ENCODE results near the gene RANBP6. TPM values are rescaled to one million over a fixed set of nuclear protein-coding genes. Genes with fewer than 3 reads are reported as not detected.

RANBP6 gene
- total RNA-seq, 1 donor from 2014 or later = 17.1 TPM

- H3K4me3 ChIP-seq (ENCODE audit: low read depth, low read length) = no peak overlapping the region
- peak; percentile 71 for TF ChIP-seq CTCF (conservative IDR thresholded peaks at IDR 0.05; ENCODE audit: low read depth, low read length)
- no peak for DNase-seq (ENCODE audit: low read depth)
Measured at GRCh38 chr9:6049798-6050197, 34.4 kb upstream of the RANBP6 start.

- no peak overlapping the region for H3K4me3 ChIP-seq (ENCODE audit: low read depth, low read length)
- DNase-seq (ENCODE audit: low read depth) = no peak
- TF ChIP-seq CTCF (conservative IDR thresholded peaks at IDR 0.05; ENCODE audit: low read depth, low read length) = no peak
Measured at GRCh38 chr9:6048039-6048438, 32.6 kb upstream of the RANBP6 start.

- H3K4me3 ChIP-seq (ENCODE audit: low read depth, low read length) = no peak overlapping the region
Measured at GRCh38 chr9:6047020-6047419, 31.6 kb upstream of the RANBP6 start.

GRCh38 chr9:6045364-6045763 lies 29.9 kb upstream of the RANBP6 start:
- TF ChIP-seq CTCF (conservative IDR thresholded peaks at IDR 0.05; ENCODE audit: low read depth, low read length) = no peak
- DNase-seq (ENCODE audit: low read depth) = no peak

More at GRCh38 chr9:6047020-6047419, 31.6 kb upstream of the RANBP6 start:
- no peak for TF ChIP-seq CTCF (conservative IDR thresholded peaks at IDR 0.05; ENCODE audit: low read depth, low read length)
- no peak for DNase-seq (ENCODE audit: low read depth)

GRCh38 chr9:6040077-6040476 lies 24.7 kb upstream of the RANBP6 start:
- TF ChIP-seq CTCF (conservative IDR thresholded peaks at IDR 0.05; ENCODE audit: low read depth, low read length) = no peak
- no peak overlapping the region for H3K4me3 ChIP-seq (ENCODE audit: low read depth, low read length)
- no peak for DNase-seq (ENCODE audit: low read depth)

More at GRCh38 chr9:6045364-6045763, 29.9 kb upstream of the RANBP6 start:
- H3K4me3 ChIP-seq (ENCODE audit: low read depth, low read length) = no peak overlapping the region

- H3K4me3 ChIP-seq (ENCODE audit: low read depth, low read length) = no peak overlapping the region
Measured at GRCh38 chr9:6036391-6036790, 21.0 kb upstream of the RANBP6 start.

More at GRCh38 chr9:6036391-6036790, 21.0 kb upstream of the RANBP6 start:
- no peak for DNase-seq (ENCODE audit: low read depth)
- no peak for TF ChIP-seq CTCF (conservative IDR thresholded peaks at IDR 0.05; ENCODE audit: low read depth, low read length)

All from epithelial cell of proximal tubule (primary cell).